Putamen (tissue), 1 donor: ENCODE data around the gene AIG1.

ENCODE experiments used
- DNase-seq: peaks from one replicate; pipeline ENCODE4 v3.0.0-alpha.2; 2016; ENCODE audit warnings: low spot score

AIG1 gene

DNA sequence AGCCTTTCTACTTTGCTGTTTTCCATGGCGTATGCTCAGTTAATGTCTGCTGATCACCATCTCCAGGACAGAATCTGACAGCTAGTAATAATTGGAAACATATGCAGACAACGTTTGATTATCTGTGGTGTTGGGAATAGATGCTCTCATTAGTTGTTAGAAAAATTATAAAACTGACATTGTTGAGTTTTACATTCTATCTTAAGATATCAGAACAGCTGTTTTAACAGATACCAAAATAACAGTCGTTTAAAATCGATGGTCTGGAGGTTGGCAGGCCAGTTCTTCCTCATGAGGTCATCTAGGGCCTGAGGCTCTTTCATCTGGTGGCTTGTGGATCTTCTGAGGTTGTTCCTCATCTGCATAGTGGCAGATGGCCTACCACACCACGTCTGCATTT lies 137.6 kb downstream of the AIG1 start:
- no peak for DNase-seq

DNA sequence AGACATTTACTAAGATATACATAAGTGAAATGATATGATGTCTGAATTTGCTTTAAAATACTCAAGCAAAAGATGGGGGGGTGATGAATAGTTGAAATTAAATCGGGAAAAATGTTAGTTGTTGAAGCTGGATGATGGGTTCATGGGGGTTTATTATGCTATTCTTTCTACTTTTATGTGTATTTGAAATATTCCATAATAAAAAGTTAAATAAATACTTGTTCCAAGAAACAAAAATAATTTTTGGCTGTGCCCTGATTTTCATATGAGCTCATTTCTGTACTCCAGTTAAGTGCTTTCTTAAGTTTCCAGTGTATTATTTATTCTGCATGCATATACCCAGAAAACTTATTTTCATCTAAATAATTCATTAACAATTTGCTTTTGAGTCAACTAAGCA lies 138.6 kb downstream of the AIG1 start:
- no peak for DNase-seq

DNA sequence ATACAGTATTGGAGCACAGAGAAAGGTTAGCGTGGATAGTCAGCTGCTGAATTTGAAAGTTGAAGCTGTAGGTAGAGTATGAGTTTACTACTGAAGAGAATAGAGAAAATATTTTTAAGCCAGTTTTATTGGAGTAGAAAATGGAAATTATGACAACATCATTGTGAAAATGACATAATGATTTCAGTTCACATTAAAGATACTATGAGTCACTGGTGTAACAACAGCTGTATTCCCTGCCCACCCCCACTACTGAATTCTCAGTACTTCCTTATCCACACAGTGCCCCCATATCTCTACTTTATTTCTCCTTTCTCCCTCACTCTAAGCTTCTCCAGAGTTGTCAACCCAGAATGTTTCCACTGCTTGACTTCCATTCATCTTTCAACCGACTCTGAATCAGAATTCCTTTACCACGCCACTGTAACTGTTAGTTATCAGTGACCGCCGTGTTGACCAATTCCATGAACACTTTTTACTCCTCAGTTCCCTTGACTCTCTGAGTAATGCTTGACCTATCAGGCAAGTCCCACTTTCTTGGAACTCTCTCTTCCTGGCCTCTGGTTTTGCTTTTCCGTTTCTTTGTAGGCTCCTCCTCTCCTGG lies 139.6 kb downstream of the AIG1 start:
- no peak for DNase-seq

DNA sequence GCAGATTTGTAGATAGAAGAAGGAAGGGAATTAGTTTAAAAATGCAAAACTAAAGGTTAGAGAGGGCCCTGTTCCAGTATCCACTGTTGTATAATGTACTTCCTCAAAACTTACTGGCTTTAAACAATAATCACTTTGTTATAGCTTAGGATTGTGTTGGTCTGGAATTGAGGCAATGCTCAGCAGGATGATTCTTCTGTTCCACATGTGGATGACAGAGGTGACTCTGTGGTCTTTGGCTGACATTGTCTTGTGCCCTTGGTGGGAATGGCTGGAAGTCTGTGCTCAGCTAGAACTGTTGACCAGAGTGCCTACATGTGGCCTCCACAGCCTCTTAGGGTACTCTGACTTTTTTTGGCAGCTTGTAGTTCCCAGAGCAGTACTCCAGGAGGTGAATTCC lies 143.4 kb downstream of the AIG1 start:
- DNase-seq = no peak

DNA sequence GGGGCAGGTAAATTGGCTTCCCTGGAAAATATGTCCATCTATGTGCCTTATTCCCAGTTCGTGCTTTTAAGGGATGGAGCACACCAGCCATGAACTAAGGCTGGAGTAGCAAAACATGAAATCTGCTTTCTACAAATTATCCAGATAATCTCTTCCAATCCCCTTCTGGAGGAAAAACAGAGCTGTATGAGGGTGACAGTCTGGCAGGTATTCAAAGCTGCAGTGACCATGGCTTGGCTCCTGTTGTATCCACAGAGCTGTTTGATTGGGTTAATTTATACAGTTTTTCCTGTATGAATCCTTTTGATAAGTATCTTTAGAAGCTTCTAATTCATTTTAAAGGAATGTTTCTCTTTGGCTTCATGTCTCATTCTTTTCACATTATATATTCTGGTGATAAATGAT lies 144.4 kb downstream of the AIG1 start:
- no peak for DNase-seq

DNA sequence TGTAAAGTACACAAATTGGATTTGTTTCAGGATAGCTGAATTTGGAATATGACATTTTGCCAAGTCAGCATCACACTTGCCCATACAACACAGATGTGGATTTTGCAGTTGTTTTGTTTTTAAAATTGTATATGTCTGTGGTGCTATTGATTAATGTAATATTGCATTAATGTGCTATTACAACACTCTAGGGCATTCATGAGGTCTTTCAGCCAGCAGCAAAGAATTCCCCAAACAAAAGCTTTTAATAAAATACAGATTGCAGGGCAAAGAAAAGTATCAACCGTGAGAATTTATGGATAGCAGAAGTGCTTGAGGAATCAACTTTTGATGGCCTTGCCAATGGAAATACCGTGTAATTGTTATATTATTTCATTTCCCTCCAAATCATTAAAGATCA lies 144.9 kb downstream of the AIG1 start:
- DNase-seq = no peak

DNA sequence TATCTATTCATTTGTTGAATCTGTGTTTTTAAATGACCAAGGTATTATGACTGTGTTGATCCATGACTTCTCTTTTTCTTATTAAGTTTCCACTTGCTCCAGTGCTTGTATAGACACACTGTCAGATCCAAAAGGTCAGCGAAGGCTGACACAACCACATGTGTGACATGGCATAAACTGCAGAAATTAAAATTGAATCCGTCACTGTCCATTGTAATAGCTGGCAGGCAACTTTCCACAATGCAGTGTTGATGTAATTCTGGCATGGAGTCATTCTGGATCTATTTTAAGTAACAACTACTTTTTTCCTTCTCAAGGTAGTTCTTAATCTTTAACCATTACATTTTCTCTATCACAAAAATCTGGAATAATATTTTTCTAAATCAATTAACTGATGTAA lies 145.3 kb downstream of the AIG1 start:
- DNase-seq = no peak

DNA sequence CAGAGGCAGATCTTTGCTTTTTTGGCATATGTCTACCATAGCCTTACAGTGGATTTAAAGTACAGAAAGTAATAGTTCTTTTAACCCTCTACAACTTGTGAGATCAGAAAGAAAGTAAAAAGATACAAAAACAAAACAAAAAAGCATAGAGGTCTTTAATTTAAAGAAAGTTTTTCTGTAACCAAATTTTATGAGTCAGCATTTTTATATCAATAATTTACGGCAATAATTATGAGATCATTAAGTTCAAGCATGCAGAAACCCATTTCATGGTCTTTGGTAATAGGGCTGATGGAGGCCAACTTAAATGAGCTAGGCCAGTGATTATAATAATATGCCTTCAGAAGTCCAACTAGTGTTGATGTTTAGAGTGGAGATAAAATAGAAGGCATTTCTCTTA lies 145.9 kb downstream of the AIG1 start:
- DNase-seq = no peak

DNA sequence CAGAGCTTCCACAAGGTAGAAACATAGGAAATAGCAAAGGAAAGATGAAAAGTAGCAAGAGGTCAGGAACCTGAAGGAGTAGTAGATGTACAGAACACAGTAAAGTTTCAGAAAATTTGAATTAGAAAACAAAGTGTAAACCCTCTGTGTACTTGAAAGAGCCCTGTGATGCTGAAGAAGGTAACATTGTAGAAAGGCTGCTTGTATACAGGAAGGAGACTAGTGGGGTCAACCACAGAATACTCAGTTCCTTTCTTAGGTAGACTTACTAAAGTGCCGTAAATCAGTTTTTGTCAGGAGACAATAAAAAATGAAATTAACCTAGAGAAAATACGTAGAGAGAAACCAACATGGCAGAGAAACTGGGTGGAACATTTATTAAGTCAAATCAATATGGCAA lies 149.7 kb downstream of the AIG1 start:
- DNase-seq = no peak

DNA sequence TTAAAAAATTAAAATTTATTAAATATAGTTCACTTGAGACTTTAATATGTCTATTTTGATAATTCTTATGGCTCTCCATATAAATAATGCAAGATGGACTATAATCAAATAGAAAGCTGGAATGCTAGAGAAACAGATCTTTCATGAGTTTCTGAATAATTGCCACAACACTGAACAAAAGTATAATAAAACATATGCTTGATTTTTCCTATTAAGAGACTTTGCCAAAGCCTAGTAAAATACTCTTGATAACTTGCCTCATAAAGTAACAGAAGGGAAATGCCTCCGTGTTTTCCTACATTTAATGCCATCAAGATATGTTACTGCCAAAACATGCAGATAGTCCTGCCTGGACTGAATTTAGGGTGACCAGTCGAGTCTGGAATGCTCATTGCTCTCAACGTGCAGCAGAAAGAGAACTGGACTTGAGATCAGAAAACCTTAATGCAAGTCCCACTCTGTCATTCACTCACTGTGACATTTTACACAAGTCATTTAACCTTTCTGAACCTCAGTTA lies 153.2 kb downstream of the AIG1 start:
- no peak for DNase-seq

DNA sequence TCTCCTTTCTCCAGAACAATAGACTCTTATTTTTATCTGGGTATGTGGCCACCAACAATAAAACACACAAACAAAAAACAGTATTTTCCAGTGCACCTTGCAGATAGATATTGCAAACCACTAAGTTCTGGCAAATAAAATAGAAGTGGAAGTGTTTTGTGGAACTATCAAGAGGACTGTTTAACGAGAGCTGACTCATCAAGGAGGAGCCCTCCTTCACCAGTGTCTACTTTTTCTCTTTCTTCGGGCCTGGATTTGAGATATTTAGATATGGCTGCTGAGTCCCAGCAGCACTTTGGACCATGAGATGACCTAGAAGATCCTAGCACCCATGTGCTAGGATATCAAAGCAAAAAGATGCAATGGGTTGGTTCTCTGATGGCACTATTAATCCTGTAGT lies 154.7 kb downstream of the AIG1 start:
- DNase-seq = no peak

DNA sequence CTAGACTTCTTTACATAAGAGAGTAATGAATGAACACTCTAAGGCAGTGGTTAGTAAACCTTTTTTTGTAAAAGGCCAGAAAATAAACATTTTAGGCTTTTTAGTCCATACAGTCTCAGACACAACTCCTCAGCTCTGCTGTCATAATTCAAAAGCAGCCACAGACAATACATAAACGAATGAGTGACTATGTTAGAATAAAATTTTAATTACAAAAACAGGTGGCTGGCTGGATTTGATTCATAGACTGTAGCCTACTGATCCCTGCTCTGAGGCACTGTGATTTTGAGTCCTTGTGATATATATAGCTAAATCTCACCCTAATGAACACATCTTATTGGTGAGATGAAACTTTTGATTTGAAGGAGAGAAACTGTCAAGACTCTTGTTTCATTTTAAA lies 155.1 kb downstream of the AIG1 start:
- DNase-seq = no peak

DNA sequence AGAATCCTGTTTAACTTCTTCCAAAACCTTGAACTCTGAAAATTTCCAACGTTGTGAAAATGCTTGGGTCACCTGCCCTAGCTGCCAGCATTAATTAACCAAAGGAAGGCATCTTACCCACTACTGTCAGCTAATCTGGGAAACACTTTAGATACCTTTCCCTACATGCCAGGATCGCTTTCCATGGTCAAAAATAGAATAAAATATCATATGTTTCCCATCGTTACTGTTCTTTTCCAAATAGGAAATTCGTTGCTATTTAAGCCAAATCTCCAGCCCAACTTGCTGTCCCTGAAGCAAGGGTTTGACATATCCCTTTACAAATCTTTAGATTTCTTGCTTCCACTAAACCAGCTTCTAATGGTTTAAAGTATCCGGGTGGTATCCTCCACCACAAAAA lies 157.5 kb downstream of the AIG1 start:
- DNase-seq = no peak

DNA sequence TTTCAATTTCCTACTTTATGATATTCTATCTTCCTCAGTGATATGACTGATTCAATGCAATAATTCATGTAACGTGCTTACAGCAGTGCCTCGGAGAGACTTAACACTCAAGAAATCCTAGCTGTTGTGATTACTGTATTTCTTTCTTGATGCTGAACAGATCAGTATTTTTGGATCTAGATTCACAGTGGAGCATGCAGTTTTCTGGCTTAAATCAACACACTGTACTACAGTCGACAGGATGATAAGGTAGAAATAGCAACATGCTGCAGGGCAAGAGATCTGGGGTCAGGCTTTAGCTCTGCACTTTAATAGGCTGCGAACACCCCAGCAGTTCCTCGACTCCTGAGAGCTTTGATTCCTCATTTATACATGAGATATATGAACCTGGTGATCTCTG lies 161.0 kb downstream of the AIG1 start:
- no peak for DNase-seq

DNA sequence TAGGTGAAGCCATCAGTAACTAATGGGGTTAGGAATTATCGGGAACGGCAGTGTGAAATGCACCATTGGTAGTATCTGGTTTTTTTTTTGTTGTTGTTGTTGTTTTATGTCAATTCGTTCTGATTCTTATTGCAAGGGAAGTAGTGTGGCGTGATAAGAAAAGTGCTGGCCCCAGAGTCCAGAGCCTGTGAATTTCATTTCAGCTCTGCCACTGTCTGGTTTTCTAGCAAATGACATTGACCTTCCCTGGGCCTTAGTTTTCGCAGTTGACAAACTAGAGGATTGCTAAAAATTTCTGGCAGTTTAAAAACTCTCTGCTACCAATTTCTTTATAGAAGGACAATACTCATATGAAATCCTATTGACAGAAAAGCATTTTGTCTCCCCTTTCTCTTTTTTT lies 161.6 kb downstream of the AIG1 start:
- no peak for DNase-seq

DNA sequence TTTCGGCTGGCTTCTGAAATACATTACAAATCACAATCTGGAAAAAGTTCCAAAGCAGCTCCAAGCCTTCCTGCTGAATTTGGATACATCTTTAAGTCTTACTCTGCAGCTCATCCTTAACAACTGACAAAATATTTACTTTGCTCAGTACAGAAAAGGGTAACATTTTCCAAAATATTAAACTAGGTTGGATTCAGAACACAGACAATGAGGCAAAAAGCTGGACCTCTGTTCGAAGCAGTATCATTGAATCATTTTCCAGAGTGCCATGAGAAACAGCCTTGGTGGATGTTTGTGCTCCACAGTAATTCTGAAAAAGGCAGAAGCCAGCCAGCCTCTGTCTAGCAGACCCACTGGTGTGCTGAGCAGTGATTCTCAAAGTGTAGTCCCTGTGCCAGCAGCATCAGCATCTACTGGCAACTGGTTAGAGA lies 162.1 kb downstream of the AIG1 start:
- no peak for DNase-seq

DNA sequence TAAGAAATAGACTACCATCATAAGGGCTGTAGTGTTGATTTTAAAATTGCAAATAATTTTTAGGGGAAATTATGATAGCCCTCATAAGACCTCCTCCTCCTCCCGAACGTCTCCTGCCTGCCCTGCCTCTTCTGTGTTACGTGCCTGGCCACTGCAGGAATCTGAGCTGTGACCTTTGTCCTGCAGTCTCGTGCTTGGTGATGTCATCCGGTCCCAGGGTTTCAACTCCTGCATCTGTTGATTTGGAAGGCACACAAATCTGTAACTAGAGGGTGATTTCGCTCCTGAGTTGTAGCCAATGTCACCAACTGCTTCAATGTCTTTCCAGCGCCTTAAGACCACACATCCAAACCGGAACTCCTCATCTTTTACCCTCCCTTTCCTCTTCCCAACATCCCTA lies 163.2 kb downstream of the AIG1 start:
- DNase-seq = no peak

DNA sequence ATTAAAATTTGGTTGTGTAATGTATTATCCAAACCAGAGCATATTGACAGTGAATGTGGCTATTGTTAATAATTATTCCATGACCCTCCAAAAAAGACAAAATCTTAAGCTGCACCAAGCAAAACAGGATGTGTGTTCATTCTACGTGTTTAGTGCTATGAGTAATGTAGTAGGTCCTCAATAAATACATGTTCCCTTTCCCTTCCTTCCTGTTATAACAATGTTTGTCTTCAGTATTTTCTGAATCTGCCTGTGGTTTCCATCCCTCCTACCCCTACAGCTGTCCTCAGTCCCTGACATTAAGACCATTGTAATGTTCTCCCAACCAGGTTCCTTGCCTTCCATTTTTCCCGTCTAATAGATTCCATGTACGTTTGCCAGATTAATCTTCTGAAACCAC lies 163.8 kb downstream of the AIG1 start:
- no peak for DNase-seq

DNA sequence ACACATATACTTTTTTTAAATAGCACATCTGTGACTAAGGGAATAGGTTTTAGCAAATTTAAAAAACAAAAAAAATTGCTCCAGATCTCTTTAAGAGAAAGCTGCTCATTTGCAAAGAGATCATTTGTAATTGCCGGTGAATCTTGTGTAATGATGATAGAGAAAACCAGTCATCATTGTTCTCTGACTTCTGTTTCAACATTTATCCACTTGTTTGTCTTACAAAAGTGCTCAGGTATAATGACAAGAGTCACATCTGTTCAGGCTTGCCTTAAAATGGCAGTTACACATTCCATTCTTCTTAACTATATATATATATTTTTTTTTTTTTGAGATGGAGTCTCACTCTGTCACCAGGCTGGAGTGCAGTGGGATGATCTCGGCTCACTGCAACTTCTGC lies 165.2 kb downstream of the AIG1 start:
- no peak for DNase-seq

DNA sequence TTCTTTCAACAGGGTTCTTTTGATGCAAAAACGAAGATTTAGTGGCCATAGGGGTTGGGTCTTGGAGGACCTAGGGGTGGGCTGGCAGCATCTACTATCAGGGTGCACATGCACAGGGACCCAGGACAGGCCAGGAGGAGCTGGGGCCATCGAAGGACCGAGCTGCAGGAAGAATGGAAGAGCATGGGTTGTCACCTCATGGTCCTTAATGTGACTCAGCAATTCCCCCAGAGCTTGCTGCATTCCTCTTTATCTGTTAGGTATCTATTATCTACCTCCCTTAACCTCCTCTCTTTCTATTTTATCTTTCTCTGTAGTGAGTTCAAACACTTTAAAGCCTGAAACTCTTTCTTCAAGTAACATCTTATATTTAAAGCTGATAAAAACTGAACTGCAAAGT lies 167.0 kb downstream of the AIG1 start:
- DNase-seq = no peak

DNA sequence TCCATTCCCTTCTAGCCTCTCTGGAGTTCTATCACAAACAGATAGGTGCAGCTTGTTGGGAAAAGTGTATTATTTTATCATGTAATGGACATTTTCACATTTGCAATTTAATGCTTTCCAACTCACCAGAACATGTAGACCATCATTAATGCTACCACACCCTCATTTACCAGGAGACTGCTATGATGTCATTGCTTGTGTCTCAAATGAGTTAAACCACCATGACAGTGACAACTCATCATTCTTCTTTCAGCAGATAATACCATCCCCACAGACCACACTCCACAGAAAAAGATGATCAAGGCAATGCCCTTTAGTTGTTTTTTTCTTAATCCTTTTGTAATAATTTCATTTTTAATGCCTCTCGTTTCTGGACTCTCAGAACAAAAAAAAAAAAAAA lies 168.7 kb downstream of the AIG1 start:
- no peak for DNase-seq

DNA sequence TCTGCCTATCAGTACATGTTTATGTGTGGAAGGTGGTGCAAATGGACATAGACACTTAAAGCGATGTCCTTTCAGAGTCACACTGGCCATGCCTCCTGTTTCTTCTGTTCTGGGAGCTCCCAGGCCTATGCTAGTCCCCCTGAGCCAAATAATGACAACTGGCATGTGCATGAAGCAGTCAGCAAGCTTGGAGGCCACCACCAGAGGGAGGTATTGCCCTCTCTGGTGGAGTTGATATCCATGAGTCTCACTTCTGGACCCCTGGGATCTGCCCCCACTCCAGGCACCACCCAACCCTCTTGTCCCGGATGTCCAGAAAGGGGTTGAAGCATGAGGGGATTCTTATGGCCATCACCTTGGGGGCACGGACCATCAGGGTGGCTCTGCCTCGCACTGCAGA lies 172.2 kb downstream of the AIG1 start:
- no peak for DNase-seq

DNA sequence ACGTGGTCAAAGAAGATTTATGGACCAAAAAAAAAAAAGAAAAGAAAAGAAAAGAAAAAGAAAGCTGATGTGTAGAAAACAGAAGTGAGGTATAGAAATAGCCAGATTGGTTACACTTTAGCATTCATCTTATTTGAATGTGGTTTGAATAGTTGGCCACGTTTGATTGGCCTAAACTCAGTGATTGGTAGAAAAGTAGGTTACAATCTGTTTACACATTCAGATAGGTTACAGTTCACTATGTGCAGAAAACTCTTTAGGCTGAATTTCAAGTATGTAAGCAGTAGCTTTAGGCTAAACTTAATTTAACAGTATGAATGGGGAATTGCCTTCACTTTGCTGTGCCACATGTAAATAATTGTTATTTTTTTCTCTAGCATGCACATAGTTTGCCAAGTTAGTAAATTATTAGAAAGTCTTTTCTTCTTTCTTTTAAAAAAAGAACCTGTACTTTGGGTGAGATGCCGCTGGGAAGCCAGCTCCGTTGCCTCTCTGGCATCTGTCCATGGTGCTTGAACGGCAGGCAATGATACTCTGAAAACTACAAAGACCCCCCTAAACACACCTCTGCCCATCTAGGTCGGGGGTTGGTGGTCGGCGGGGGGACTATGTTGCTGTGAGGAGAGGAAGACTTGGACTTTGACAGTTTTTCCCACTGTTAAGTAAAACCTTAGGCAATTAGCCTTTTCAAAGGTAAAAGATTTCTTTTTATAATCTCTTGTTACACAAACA lies 173.0 kb downstream of the AIG1 start:
- DNase-seq = no peak

DNA sequence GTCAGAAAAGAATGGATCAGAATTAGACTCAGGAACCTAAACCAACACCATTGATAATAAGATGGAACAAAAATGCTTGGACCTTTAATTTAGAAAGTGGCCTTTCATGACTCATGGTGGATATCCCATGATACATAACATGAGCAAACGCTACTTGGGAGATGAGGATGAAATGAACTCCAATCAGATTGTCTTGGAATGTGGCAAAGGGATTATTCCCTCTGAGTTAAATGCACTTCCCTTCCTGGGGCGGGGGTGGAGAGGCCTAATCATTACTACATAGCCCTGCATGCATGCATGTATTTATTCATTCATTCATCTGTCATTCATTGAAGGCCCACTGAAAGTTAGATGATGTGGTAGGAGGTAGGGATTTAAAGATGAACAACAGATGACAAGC lies 174.0 kb downstream of the AIG1 start:
- no peak for DNase-seq
